ENCODE results near the gene PPFIBP2.

The PPFIBP2 gene

GRCh38 chr11:7612056-7612660, 98.4 kb downstream of the PPFIBP2 start:
- no peak overlapping the region for H3K4me3 Mint-ChIP-seq
- no peak overlapping the region for H3K27ac Mint-ChIP-seq
- H3K4me1 Mint-ChIP-seq (ENCODE audit: low read depth): no peaks in the 10 kb centered on the region
- no peaks in the 10 kb centered on the region for H3K36me3 Mint-ChIP-seq (ENCODE audit: low read depth)
- H3K9me3 Mint-ChIP-seq: no peaks in the 10 kb centered on the region
- peaks cover 10% of the 10 kb centered on the region for H3K27me3 Mint-ChIP-seq (ENCODE audit: low read depth)

GRCh38 chr11:7612661-7613393, 99.0 kb downstream of the PPFIBP2 start:
- peaks cover 10% of the 10 kb centered on the region for H3K27me3 Mint-ChIP-seq (ENCODE audit: low read depth)
- H3K9me3 Mint-ChIP-seq: no peaks in the 10 kb centered on the region
- no peaks in the 10 kb centered on the region for H3K4me1 Mint-ChIP-seq (ENCODE audit: low read depth)
- no peak overlapping the region for H3K4me3 Mint-ChIP-seq
- no peak overlapping the region for H3K27ac Mint-ChIP-seq
- H3K36me3 Mint-ChIP-seq (ENCODE audit: low read depth): no peaks in the 10 kb centered on the region

GRCh38 chr11:7613394-7613720, 99.6 kb downstream of the PPFIBP2 start:
- no peaks in the 10 kb centered on the region for H3K9me3 Mint-ChIP-seq
- H3K4me3 Mint-ChIP-seq: no peak overlapping the region
- H3K27me3 Mint-ChIP-seq (ENCODE audit: low read depth): peaks cover 10% of the 10 kb centered on the region
- no peaks in the 10 kb centered on the region for H3K36me3 Mint-ChIP-seq (ENCODE audit: low read depth)
- no peak overlapping the region for H3K27ac Mint-ChIP-seq
- no peaks in the 10 kb centered on the region for H3K4me1 Mint-ChIP-seq (ENCODE audit: low read depth)

GRCh38 chr11:7614656-7615055, 100.9 kb downstream of the PPFIBP2 start:
- H3K4me3 Mint-ChIP-seq: no peak overlapping the region
- no peak overlapping the region for H3K27ac Mint-ChIP-seq
- H3K4me1 Mint-ChIP-seq (ENCODE audit: low read depth): no peaks in the 10 kb centered on the region
- H3K27me3 Mint-ChIP-seq (ENCODE audit: low read depth): peaks cover 10% of the 10 kb centered on the region
- H3K9me3 Mint-ChIP-seq: no peaks in the 10 kb centered on the region
- H3K36me3 Mint-ChIP-seq (ENCODE audit: low read depth): no peaks in the 10 kb centered on the region

- no peak overlapping the region for H3K4me3 Mint-ChIP-seq
These were observed 103.2 kb downstream of the PPFIBP2 start for GRCh38 chr11:7617032-7617431.

GRCh38 chr11:7619322-7619721, 105.5 kb downstream of the PPFIBP2 start:
- Mint-ChIP-seq H3K4me1 (ENCODE audit: low read depth) (no peaks in the 10 kb centered on the region), H3K4me3 (no peak overlapping the region), H3K27ac (no peak overlapping the region), H3K27me3 (ENCODE audit: low read depth) (no peaks in the 10 kb centered on the region), H3K9me3 (no peaks in the 10 kb centered on the region), H3K36me3 (ENCODE audit: low read depth) (no peaks in the 10 kb centered on the region)

More at GRCh38 chr11:7617032-7617431, 103.2 kb downstream of the PPFIBP2 start:
- Mint-ChIP-seq H3K36me3 (ENCODE audit: low read depth) (no peaks in the 10 kb centered on the region), H3K4me1 (ENCODE audit: low read depth) (no peaks in the 10 kb centered on the region), H3K9me3 (no peaks in the 10 kb centered on the region), H3K27ac (no peak overlapping the region), H3K27me3 (ENCODE audit: low read depth) (peaks cover 7% of the 10 kb centered on the region)

GRCh38 chr11:7621090-7621489, 107.3 kb downstream of the PPFIBP2 start:
- Mint-ChIP-seq H3K9me3 (no peaks in the 10 kb centered on the region), H3K36me3 (ENCODE audit: low read depth) (no peaks in the 10 kb centered on the region), H3K27me3 (ENCODE audit: low read depth) (no peaks in the 10 kb centered on the region), H3K27ac (no peak overlapping the region), H3K4me1 (ENCODE audit: low read depth) (no peaks in the 10 kb centered on the region), H3K4me3 (no peak overlapping the region)

GRCh38 chr11:7621554-7621953, 107.8 kb downstream of the PPFIBP2 start:
- Mint-ChIP-seq H3K27me3 (ENCODE audit: low read depth) (no peaks in the 10 kb centered on the region), H3K9me3 (no peaks in the 10 kb centered on the region), H3K27ac (no peak overlapping the region), H3K36me3 (ENCODE audit: low read depth) (no peaks in the 10 kb centered on the region), H3K4me1 (ENCODE audit: low read depth) (no peaks in the 10 kb centered on the region), H3K4me3 (no peak overlapping the region)

- Mint-ChIP-seq H3K4me1 (ENCODE audit: low read depth) (no peaks in the 10 kb centered on the region), H3K9me3 (no peaks in the 10 kb centered on the region), H3K27me3 (ENCODE audit: low read depth) (no peaks in the 10 kb centered on the region), H3K36me3 (ENCODE audit: low read depth) (no peaks in the 10 kb centered on the region), H3K27ac (no peak overlapping the region), H3K4me3 (no peak overlapping the region)
These were observed 108.9 kb downstream of the PPFIBP2 start for GRCh38 chr11:7622721-7623120.

- no peak overlapping the region for H3K4me3 Mint-ChIP-seq
- no peaks in the 10 kb centered on the region for H3K4me1 Mint-ChIP-seq (ENCODE audit: low read depth)
- no peaks in the 10 kb centered on the region for H3K27me3 Mint-ChIP-seq (ENCODE audit: low read depth)
- H3K36me3 Mint-ChIP-seq (ENCODE audit: low read depth): no peaks in the 10 kb centered on the region
- no peaks in the 10 kb centered on the region for H3K9me3 Mint-ChIP-seq
- no peak overlapping the region for H3K27ac Mint-ChIP-seq
These were observed 114.9 kb downstream of the PPFIBP2 start for GRCh38 chr11:7628660-7629059.

- Mint-ChIP-seq H3K36me3 (ENCODE audit: low read depth) (no peaks in the 10 kb centered on the region), H3K4me3 (no peak overlapping the region), H3K27ac (no peak overlapping the region), H3K4me1 (ENCODE audit: low read depth) (no peaks in the 10 kb centered on the region), H3K27me3 (ENCODE audit: low read depth) (no peaks in the 10 kb centered on the region), H3K9me3 (no peaks in the 10 kb centered on the region)
These were observed 116.2 kb downstream of the PPFIBP2 start for GRCh38 chr11:7630002-7630401.

- Mint-ChIP-seq H3K9me3 (no peaks in the 10 kb centered on the region), H3K4me3 (no peak overlapping the region), H3K27ac (no peak overlapping the region), H3K27me3 (ENCODE audit: low read depth) (no peaks in the 10 kb centered on the region), H3K4me1 (ENCODE audit: low read depth) (no peaks in the 10 kb centered on the region), H3K36me3 (ENCODE audit: low read depth) (no peaks in the 10 kb centered on the region)
These were observed 118.4 kb downstream of the PPFIBP2 start for GRCh38 chr11:7632211-7632610.

- no peaks in the 10 kb centered on the region for H3K9me3 Mint-ChIP-seq
- H3K4me1 Mint-ChIP-seq (ENCODE audit: low read depth): no peaks in the 10 kb centered on the region
- no peak overlapping the region for H3K4me3 Mint-ChIP-seq
- no peaks in the 10 kb centered on the region for H3K36me3 Mint-ChIP-seq (ENCODE audit: low read depth)
- H3K27ac Mint-ChIP-seq: no peak overlapping the region
- no peaks in the 10 kb centered on the region for H3K27me3 Mint-ChIP-seq (ENCODE audit: low read depth)
These were observed 121.3 kb downstream of the PPFIBP2 start for GRCh38 chr11:7635137-7635536.

GRCh38 chr11:7635708-7636107, 121.9 kb downstream of the PPFIBP2 start:
- Mint-ChIP-seq H3K27ac (no peak overlapping the region), H3K4me3 (no peak overlapping the region), H3K4me1 (ENCODE audit: low read depth) (no peaks in the 10 kb centered on the region), H3K36me3 (ENCODE audit: low read depth) (no peaks in the 10 kb centered on the region), H3K27me3 (ENCODE audit: low read depth) (no peaks in the 10 kb centered on the region), H3K9me3 (no peaks in the 10 kb centered on the region)

GRCh38 chr11:7636350-7636749, 122.6 kb downstream of the PPFIBP2 start:
- H3K36me3 Mint-ChIP-seq (ENCODE audit: low read depth): no peaks in the 10 kb centered on the region
- H3K4me1 Mint-ChIP-seq (ENCODE audit: low read depth): no peaks in the 10 kb centered on the region
- no peaks in the 10 kb centered on the region for H3K9me3 Mint-ChIP-seq
- no peak overlapping the region for H3K4me3 Mint-ChIP-seq
- H3K27me3 Mint-ChIP-seq (ENCODE audit: low read depth): no peaks in the 10 kb centered on the region
- no peak overlapping the region for H3K27ac Mint-ChIP-seq
